GM12878 (cell line): ENCODE results near the gene PDE6D. TPM values are rescaled to one million over a fixed set of nuclear protein-coding genes. Genes with fewer than 3 reads are reported as not detected.

Source experiments
- BHLHE40 ChIP-seq, 2 experiments: fragments of 450-650 bp in 1 of 2; IDR thresholded peaks; 2 replicates each; pipeline ENCODE4 v1.6.1; 2011 to 2017; ENCODE audit warnings: low read depth in 2 of 2, borderline replicate concordance in 1 of 2, improper control_type of control experiment in 1 of 2, low read length in 1 of 2, mild to moderate bottlenecking in 1 of 2
- CEBPB ChIP-seq, 2 experiments: fragments of 150-350 bp in 1 of 2; IDR thresholded peaks; 2 replicates each; pipeline ENCODE4 v1.6.1; 2012 to 2014; ENCODE audit warnings: low read depth in 2 of 2, low read length in 2 of 2, borderline replicate concordance in 1 of 2, inconsistent platforms in 1 of 2
- E2F8 ChIP-seq: fragments of 450-650 bp; IDR thresholded peaks from 2 replicates; pipeline ENCODE4 v1.6.1; 2018; ENCODE audit warnings: mild to moderate bottlenecking, low read depth, moderate library complexity; ENCODE audit not compliant: partially characterized antibody
- E4F1 ChIP-seq: fragments of 450-650 bp; IDR thresholded peaks from 2 replicates; pipeline ENCODE4 v1.6.1; 2018; ENCODE audit warnings: borderline replicate concordance, mild to moderate bottlenecking; ENCODE audit not compliant: partially characterized antibody
- EGR1 ChIP-seq, 2 experiments: IDR thresholded peaks; 1 replicate in 1 of 2; 2 replicates in 1 of 2; pipeline ENCODE4 v1.6.1; 2011 to 2012; ENCODE audit warnings: low read depth in 2 of 2, low read length in 2 of 2, borderline replicate concordance in 1 of 2, mild to moderate bottlenecking in 1 of 2, moderate library complexity in 1 of 2
- EP300 ChIP-seq, 2 experiments: fragments of 150-350 bp in 1 of 2; IDR thresholded peaks; 2 replicates each; pipeline ENCODE4 v1.6.1; 2011 to 2012; ENCODE audit warnings: low read depth in 2 of 2, low read length in 2 of 2, borderline replicate concordance in 1 of 2, improper control_type of control experiment in 1 of 2, inconsistent platforms in 1 of 2; ENCODE audit not compliant: control insufficient read depth in 1 of 2
- HDAC6 ChIP-seq: fragments of 200-600 bp; sonication (generic); IDR thresholded peaks from one replicate; pipeline ENCODE4 v1.8.0; 2017; ENCODE audit warnings: antibody characterized with exemption; ENCODE audit not compliant: unreplicated experiment
- IKZF1 ChIP-seq: fragments of 450-650 bp; conservative IDR thresholded peaks from 2 replicates; pipeline ENCODE4 v1.6.1; 2017; ENCODE audit warnings: antibody characterized with exemption, mild to moderate bottlenecking
- IRF4 ChIP-seq: IDR thresholded peaks from 2 replicates; pipeline ENCODE4 v1.6.1; 2011; ENCODE audit warnings: low read depth, low read length
- JUND ChIP-seq: IDR thresholded peaks from 2 replicates; pipeline ENCODE4 v1.6.1; 2012; ENCODE audit warnings: low read depth, mild to moderate bottlenecking, low read length, improper control_type of control experiment, moderate library complexity
- KDM1A ChIP-seq: fragments of 200-600 bp; sonication (generic); IDR thresholded peaks from 2 replicates; pipeline ENCODE4 v1.6.1; 2016; ENCODE audit warnings: borderline replicate concordance
- KLF5 ChIP-seq: fragments of 450-650 bp; IDR thresholded peaks from 2 replicates; pipeline ENCODE4 v1.6.1; 2014; ENCODE audit warnings: mild to moderate bottlenecking; ENCODE audit not compliant: partially characterized antibody
- MYC ChIP-seq: IDR thresholded peaks from 2 replicates; pipeline ENCODE4 v1.6.1; 2011; ENCODE audit warnings: mild to moderate bottlenecking, low read length, moderate library complexity, inconsistent platforms; ENCODE audit not compliant: insufficient read depth, insufficient replicate concordance, insufficient read length, severe bottlenecking
- NR2C1 ChIP-seq: fragments of 450-650 bp; IDR thresholded peaks from 2 replicates; pipeline ENCODE4 v1.6.1; 2017; ENCODE audit warnings: antibody characterized with exemption, mild to moderate bottlenecking, moderate library complexity
- NRF1 ChIP-seq: conservative IDR thresholded peaks from 2 replicates; pipeline ENCODE4 v1.6.1; 2011; ENCODE audit warnings: mild to moderate bottlenecking, low read depth, low read length, improper control_type of control experiment
- SPI1 ChIP-seq: IDR thresholded peaks from 2 replicates; pipeline ENCODE4 v1.6.1; 2011; ENCODE audit warnings: low read depth, mild to moderate bottlenecking, low read length, moderate library complexity, borderline replicate concordance; ENCODE audit not compliant: insufficient read depth
- YY1 ChIP-seq: IDR thresholded peaks from 2 replicates; pipeline ENCODE4 v1.6.1; 2011; ENCODE audit warnings: low read depth, mild to moderate bottlenecking, low read length
- ZBTB4 ChIP-seq: fragments of 450-650 bp; formaldehyde crosslinking; IDR thresholded peaks from 2 replicates; pipeline ENCODE4 v1.4.0; 2022; ENCODE audit warnings: mild to moderate bottlenecking, moderate library complexity
- ZNF217 ChIP-seq: fragments of 450-650 bp; IDR thresholded peaks from 2 replicates; pipeline ENCODE4 v1.6.1; 2017; ENCODE audit warnings: antibody characterized with exemption, mild to moderate bottlenecking
- ZSCAN29 ChIP-seq: fragments of 450-650 bp; IDR thresholded peaks from 2 replicates; pipeline ENCODE4 v1.6.1; 2017; ENCODE audit warnings: mild to moderate bottlenecking, moderate library complexity
- polyA plus RNA-seq, 11 experiments: library from polyadenylated mRNA; depleted of rRNA in 4 of 11; unstranded in 6 of 11; stranded (reverse) in 5 of 11; fragments of >200 nt; fragmentation: Nextera tagmentation in 4 of 11; fragmentation: Illumina TruSeq in 1 of 11; extraction: Ambion mirVana in 4 of 11; extraction: Trizol in 1 of 11; gene quantifications; 1 replicate in 1 of 11; 2 replicates in 10 of 11; pipeline versions ENCODE4 v1.2.1 to v1.2.3, GENCODE V29; 2011 to 2016; ENCODE audit warnings: inconsistent platforms in 2 of 11, missing spikeins in 2 of 11, low read depth in 1 of 11
- total RNA-seq, 4 experiments: library from RNA; depleted of rRNA in 3 of 4; stranded (reverse); fragments of >200 nt in 3 of 4; fragmentation: Illumina TruSeq in 1 of 4; extraction: Trizol in 1 of 4; gene quantifications; 2 replicates each; pipeline versions ENCODE4 v1.2.1 to v1.2.3, GENCODE V29; 2013 to 2021

The PDE6D gene
- total and polyA plus RNA-seq, 10 of the 15 experiments (the other 5 are each of a cell fraction or from before 2014, with no cell fraction given): 8.2 to 69.4 (median 56.2) TPM

GRCh38 chr2:231786177-231786916, 5.3 kb upstream of the PDE6D start, which contains the start of gene COPS7B (continued):
- 0 out of 4 replicates have a peak, but pooled peaks of 1 of the 2 experiments have one; percentile 21 for TF ChIP-seq CEBPB (IDR thresholded peaks at IDR 0.05; ENCODE audit: borderline replicate concordance in 1 of 2, low read depth in 2 of 2, low read length in 2 of 2)
- TF ChIP-seq IRF4: peak; percentile 56
- no peak for TF ChIP-seq HDAC6
- no peak for TF ChIP-seq NRF1
- TF ChIP-seq EP300 (IDR thresholded peaks at IDR 0.05; ENCODE audit: borderline replicate concordance in 1 of 2, control insufficient read depth in 1 of 2, low read depth in 2 of 2, low read length in 2 of 2): peak; percentile 12 to 63; a peak in 1 of 4 replicates
- TF ChIP-seq YY1: peak; percentile 98
- TF ChIP-seq KDM1A: no peak
- TF ChIP-seq KLF5: peak; percentile 63
- TF ChIP-seq SPI1: peak; percentile 86; the same call in 1 of the 2 replicates
- TF ChIP-seq ZNF217: no peak; the same call in 1 of the 2 replicates
- TF ChIP-seq MYC: no peak
- TF ChIP-seq EGR1 (IDR thresholded peaks at IDR 0.05; ENCODE audit: borderline replicate concordance in 1 of 2, low read depth in 2 of 2, low read length in 2 of 2): peak; percentile 72 to 81
- TF ChIP-seq NR2C1: peak; percentile 87
- 0 out of 2 replicates have a peak, but pooled peaks have one; percentile 57 for TF ChIP-seq JUND
- TF ChIP-seq E4F1: peak; percentile 46
- peak; percentile 98 to 99 for TF ChIP-seq BHLHE40 (IDR thresholded peaks at IDR 0.05; ENCODE audit: borderline replicate concordance in 1 of 2, low read depth in 2 of 2, low read length in 1 of 2)
- peak; percentile 95 for TF ChIP-seq IKZF1
- TF ChIP-seq ZBTB4 (CRISPR knock-in tag): no peak
- peak; percentile 83; the same call in 1 of the 2 replicates for TF ChIP-seq ZSCAN29
- no peak for TF ChIP-seq E2F8
